ENCODE results near the gene TMEM17. TPM values are rescaled to one million over a fixed set of nuclear protein-coding genes. Genes with fewer than 3 reads are reported as not detected.
A peak's percentile ranks its signal among the peaks of the same experiment; 100 is the strongest.

The TMEM17 gene
- total and polyA plus RNA-seq, 9 of the 15 experiments (the other 6 are each of a cell fraction or from before 2014, with no cell fraction given) = 0.58 to 2.2 (median 1.2) TPM

DNA sequence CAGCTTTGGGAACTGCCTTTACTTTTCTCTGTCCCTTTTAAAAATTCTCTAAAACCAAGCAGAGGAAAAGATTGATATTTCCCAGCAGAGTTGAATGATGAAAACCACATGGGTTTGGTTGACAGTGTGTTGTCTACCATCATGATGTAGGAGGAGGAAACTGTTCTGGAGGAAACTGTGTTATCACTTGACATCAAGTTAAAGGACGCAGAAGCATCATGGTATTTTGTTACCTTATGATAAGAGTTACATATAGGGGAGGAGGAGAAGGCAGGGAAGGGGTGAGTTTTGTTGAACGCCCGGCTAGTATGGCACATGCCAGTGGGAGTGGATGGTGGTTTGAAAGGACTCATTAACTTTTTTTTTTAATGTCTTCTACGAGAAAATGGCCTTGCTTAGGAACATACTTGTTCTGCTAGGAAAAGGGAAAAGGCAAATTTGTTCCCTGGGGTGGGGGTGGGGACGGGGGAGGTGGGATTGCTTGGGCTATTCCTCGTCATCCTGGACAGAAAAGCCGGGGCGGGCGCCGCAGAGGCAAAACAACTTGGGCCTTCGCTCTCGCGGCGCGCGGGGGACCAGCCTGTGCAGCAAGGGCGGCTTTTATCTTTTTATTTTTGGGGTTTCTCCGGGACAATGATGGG, 766 bp downstream of the TMEM17 start (continued):
- TF ChIP-seq SAFB (IDR thresholded peaks at IDR 0.05; ENCODE audit: borderline replicate concordance, low read depth, low read length) (no peak), ETV5 (CRISPR knock-in tag; IDR thresholded peaks at IDR 0.05; ENCODE audit: low read depth) (no peak), MED1 (CRISPR knock-in tag; IDR thresholded peaks at IDR 0.05; ENCODE audit: borderline replicate concordance) (no peak), CEBPG (CRISPR knock-in tag; IDR thresholded peaks at IDR 0.05) (no peak), CEBPG (tag; conservative IDR thresholded peaks at IDR 0.05 in 1 of 2, IDR thresholded peaks at IDR 0.05 in 1 of 2) (no peak), RAD21 (CRISPR knock-in tag; conservative IDR thresholded peaks at IDR 0.05 in 1 of 2, IDR thresholded peaks at IDR 0.05 in 1 of 2) (no peak), ZFP1 (CRISPR knock-in tag; IDR thresholded peaks at IDR 0.05) (no peak), ZBTB8A (IDR thresholded peaks at IDR 0.05; ENCODE audit: partially characterized antibody) (no peak), ZNF644 (tag; IDR thresholded peaks at IDR 0.05; ENCODE audit: low read depth) (peak; percentile 62; the same call in 1 of the 2 replicates), ADNP (tag; IDR thresholded peaks at IDR 0.05) (no peak), ZNF785 (CRISPR knock-in tag; IDR thresholded peaks at IDR 0.05) (no peak), NKRF (IDR thresholded peaks at IDR 0.05; ENCODE audit: borderline replicate concordance) (no peak)
- TF ChIP-seq, protein P1, sequence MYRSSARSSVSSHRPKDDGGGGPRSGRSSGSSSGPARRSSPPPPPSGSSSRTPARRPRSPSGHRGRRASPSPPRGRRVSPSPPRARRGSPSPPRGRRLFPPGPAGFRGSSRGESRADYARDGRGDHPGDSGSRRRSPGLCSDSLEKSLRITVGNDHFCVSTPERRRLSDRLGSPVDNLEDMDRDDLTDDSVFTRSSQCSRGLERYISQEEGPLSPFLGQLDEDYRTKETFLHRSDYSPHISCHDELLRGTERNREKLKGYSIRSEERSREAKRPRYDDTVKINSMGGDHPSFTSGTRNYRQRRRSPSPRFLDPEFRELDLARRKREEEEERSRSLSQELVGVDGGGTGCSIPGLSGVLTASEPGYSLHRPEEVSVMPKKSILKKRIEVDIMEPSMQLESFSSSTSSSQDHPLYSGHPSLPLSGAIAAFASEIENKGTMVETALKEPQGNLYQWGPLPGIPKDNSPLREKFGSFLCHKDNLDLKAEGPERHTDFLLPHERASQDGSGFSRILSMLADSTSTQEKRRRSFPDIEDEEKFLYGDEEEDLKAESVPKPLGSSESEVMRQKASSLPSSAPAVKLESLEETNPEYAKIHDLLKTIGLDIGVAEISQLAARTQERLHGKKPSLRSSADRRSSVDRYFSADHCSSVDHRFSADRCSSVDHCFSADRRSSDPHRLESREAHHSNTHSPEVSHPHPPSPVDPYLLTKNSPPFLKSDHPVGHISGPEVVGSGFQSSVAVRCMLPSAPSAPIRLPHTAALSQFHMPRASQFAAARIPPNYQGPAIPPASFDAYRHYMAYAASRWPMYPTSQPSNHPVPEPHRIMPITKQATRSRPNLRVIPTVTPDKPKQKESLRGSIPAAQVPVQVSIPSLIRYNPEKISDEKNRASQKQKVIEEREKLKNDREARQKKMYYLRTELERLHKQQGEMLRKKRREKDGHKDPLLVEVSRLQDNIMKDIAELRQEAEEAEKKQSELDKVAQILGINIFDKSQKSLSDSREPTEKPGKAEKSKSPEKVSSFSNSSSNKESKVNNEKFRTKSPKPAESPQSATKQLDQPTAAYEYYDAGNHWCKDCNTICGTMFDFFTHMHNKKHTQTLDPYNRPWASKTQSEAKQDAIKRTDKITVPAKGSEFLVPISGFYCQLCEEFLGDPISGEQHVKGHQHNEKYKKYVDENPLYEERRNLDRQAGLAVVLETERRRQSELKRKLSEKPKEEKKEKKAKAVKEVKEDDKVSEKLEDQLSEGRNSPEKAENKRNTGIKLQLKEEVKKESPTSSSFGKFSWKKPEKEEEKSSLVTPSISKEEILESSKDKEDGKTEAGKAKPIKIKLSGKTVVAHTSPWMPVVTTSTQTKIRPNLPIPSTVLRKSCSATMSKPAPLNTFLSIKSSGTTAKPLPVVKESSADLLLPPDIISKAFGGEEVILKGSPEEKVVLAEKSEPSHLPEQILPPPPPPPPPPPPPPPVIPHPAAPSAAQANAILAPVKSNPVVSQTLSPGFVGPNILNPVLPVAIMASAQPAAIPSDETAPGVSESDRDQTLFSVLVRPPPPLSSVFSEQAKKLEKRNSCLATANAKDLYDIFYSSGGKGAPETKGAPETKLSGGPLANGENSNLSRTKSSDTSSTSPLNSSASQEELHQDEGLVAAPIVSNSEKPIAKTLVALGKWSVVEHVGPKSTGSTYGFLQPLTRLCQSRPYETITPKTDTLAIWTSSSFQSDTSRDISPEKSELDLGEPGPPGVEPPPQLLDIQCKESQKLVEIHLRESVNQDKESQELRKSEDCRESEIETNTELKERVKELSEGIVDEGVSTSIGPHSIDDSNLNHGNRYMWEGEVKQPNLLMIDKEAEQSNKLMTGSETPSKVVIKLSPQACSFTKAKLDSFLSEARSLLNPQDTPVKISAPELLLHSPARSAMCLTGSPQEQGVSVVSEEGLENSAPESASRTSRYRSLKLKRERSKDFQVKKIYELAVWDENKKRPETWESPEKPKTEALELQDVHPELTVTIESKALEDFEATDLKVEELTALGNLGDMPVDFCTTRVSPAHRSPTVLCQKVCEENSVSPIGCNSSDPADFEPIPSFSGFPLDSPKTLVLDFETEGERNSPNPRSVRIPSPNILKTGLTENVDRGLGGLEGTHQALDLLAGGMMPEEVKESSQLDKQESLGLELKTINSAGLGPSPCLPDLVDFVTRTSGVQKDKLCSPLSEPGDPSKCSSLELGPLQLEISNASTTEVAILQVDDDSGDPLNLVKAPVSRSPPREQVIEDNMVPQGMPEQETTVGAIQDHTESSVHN (IDR thresholded peaks at IDR 0.05; ENCODE audit: borderline replicate concordance in 1 of 2, low read depth in 1 of 2) = no peak
- TF ChIP-seq, protein P2, sequence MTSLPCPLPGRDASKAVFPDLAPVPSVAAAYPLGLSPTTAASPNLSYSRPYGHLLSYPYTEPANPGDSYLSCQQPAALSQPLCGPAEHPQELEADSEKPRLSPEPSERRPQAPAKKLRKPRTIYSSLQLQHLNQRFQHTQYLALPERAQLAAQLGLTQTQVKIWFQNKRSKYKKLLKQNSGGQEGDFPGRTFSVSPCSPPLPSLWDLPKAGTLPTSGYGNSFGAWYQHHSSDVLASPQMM (CRISPR knock-in tag; IDR thresholded peaks at IDR 0.05) = no peak
- TF ChIP-seq, protein P3, sequence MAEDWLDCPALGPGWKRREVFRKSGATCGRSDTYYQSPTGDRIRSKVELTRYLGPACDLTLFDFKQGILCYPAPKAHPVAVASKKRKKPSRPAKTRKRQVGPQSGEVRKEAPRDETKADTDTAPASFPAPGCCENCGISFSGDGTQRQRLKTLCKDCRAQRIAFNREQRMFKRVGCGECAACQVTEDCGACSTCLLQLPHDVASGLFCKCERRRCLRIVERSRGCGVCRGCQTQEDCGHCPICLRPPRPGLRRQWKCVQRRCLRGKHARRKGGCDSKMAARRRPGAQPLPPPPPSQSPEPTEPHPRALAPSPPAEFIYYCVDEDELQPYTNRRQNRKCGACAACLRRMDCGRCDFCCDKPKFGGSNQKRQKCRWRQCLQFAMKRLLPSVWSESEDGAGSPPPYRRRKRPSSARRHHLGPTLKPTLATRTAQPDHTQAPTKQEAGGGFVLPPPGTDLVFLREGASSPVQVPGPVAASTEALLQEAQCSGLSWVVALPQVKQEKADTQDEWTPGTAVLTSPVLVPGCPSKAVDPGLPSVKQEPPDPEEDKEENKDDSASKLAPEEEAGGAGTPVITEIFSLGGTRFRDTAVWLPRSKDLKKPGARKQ (CRISPR knock-in tag; IDR thresholded peaks at IDR 0.05) = no peak
